CD4-positive, alpha-beta T cell treated with Interleukin-17A for 4 hours (primary cell): ENCODE results near the gene KIF6.

Experiments used
- DNase-seq: peaks from one replicate; pipeline ENCODE4 v3.0.0-alpha.2; 2020; ENCODE audit warnings: mixed read lengths

Gene KIF6

GRCh38 chr6:39657355-39658135 is 67.7 kb downstream of the KIF6 start:
- DNase-seq = no peak

GRCh38 chr6:39654121-39654520 is 71.1 kb downstream of the KIF6 start:
- DNase-seq = no peak

GRCh38 chr6:39653612-39654011 is 71.6 kb downstream of the KIF6 start:
- no peak for DNase-seq

GRCh38 chr6:39649996-39650395 is 75.2 kb downstream of the KIF6 start:
- DNase-seq = no peak

GRCh38 chr6:39646751-39647420 is 78.3 kb downstream of the KIF6 start:
- no peak for DNase-seq

- no peak for DNase-seq
Observed at GRCh38 chr6:39642270-39642669, 82.9 kb downstream of the KIF6 start.

- no peak for DNase-seq
Observed at GRCh38 chr6:39638126-39638822, 86.9 kb downstream of the KIF6 start.

- DNase-seq = no peak
Observed at GRCh38 chr6:39634646-39635341, 90.4 kb downstream of the KIF6 start.

GRCh38 chr6:39625209-39625608 is 100.0 kb downstream of the KIF6 start:
- DNase-seq = no peak

- no peak for DNase-seq
Observed at GRCh38 chr6:39623750-39624149, 101.5 kb downstream of the KIF6 start.

GRCh38 chr6:39617520-39617919 is 107.7 kb downstream of the KIF6 start:
- DNase-seq = no peak

- DNase-seq = no peak
Observed at GRCh38 chr6:39617026-39617425, 108.2 kb downstream of the KIF6 start.

GRCh38 chr6:39615622-39616021 is 109.6 kb downstream of the KIF6 start:
- no peak for DNase-seq

GRCh38 chr6:39614393-39614950 is 110.7 kb downstream of the KIF6 start:
- no peak for DNase-seq

GRCh38 chr6:39610221-39610620 is 115.0 kb downstream of the KIF6 start:
- DNase-seq = no peak

GRCh38 chr6:39608652-39609345 is 116.4 kb downstream of the KIF6 start:
- no peak for DNase-seq

- no peak for DNase-seq
Observed at GRCh38 chr6:39602601-39603519, 122.3 kb downstream of the KIF6 start.

- DNase-seq = no peak
Observed at GRCh38 chr6:39599973-39600372, 125.2 kb downstream of the KIF6 start.

GRCh38 chr6:39599341-39599740 is 125.9 kb downstream of the KIF6 start:
- no peak for DNase-seq

- no peak for DNase-seq
Observed at GRCh38 chr6:39594285-39594684, 130.9 kb downstream of the KIF6 start.

- no peak for DNase-seq
Observed at GRCh38 chr6:39593646-39594045, 131.6 kb downstream of the KIF6 start.
